NAMALWA (cell line): ENCODE data around the gene CACNA1A.
A peak's percentile ranks its signal among the peaks of the same experiment; 100 is the strongest.
"Not testable (repeated sequence)": the region's sequence is repeated elsewhere in the genome, so short reads cannot be mapped to it uniquely, and the experiment has no call there.

Source experiments
- DNase-seq: peaks from one replicate; pipeline ENCODE4 v3.0.0-alpha.2; 2015; ENCODE audit warnings: low spot score

CACNA1A gene

GRCh38 chr19:13277104-13277809 lies 229.0 kb downstream of the CACNA1A start:
- DNase-seq: peak; percentile 94

- DNase-seq: no peak
Observed at GRCh38 chr19:13275016-13275722, 231.1 kb downstream of the CACNA1A start.

- no peak for DNase-seq
Observed at GRCh38 chr19:13270514-13271105, 235.7 kb downstream of the CACNA1A start.

GRCh38 chr19:13269348-13269747 lies 236.9 kb downstream of the CACNA1A start:
- DNase-seq: no peak

- DNase-seq: no peak
Observed at GRCh38 chr19:13267889-13268288, 238.4 kb downstream of the CACNA1A start.

GRCh38 chr19:13267131-13267530 lies 239.1 kb downstream of the CACNA1A start:
- no peak for DNase-seq

- peak; percentile 76 for DNase-seq
Observed at GRCh38 chr19:13262450-13262849, 243.8 kb downstream of the CACNA1A start.

GRCh38 chr19:13260883-13261653 lies 245.2 kb downstream of the CACNA1A start:
- peak; percentile 41 for DNase-seq

GRCh38 chr19:13256918-13257317 lies 249.4 kb downstream of the CACNA1A start:
- DNase-seq: no peak

- DNase-seq: not testable (repeated sequence)
Observed at GRCh38 chr19:13256398-13256797, 249.9 kb downstream of the CACNA1A start.

- DNase-seq: no peak
Observed at GRCh38 chr19:13255719-13256059, 250.6 kb downstream of the CACNA1A start.

- DNase-seq: no peak
Observed at GRCh38 chr19:13255041-13255718, 251.1 kb downstream of the CACNA1A start.

GRCh38 chr19:13252569-13253335 lies 253.5 kb downstream of the CACNA1A start:
- no peak for DNase-seq

GRCh38 chr19:13244920-13245319 lies 261.4 kb downstream of the CACNA1A start:
- no peak for DNase-seq

GRCh38 chr19:13241231-13242104 lies 264.8 kb downstream of the CACNA1A start:
- peak; percentile 52 for DNase-seq

- DNase-seq: no peak
Observed at GRCh38 chr19:13240312-13241022, 265.8 kb downstream of the CACNA1A start.

GRCh38 chr19:13238891-13239534 lies 267.3 kb downstream of the CACNA1A start:
- DNase-seq: no peak

- DNase-seq: peak; percentile 82
Observed at GRCh38 chr19:13234518-13234917, 271.8 kb downstream of the CACNA1A start.

GRCh38 chr19:13231663-13232062 lies 274.6 kb downstream of the CACNA1A start:
- DNase-seq: no peak
